Neuronal stem cell (in vitro differentiated cells): ENCODE results near the gene PTEN.

Source experiments
- DNase-seq: peaks from one replicate; pipeline ENCODE4 v3.0.0-alpha.2; 2013; ENCODE audit warnings: low spot score
- H2AFZ ChIP-seq: one replicate; pipeline ENCODE4 v1.6.1; 2013; ENCODE audit warnings: mild to moderate bottlenecking, low read length, inconsistent platforms
- H2AK5ac ChIP-seq: 2 replicates; pipeline ENCODE4 v1.6.1; 2013; ENCODE audit warnings: low read depth, mild to moderate bottlenecking, inconsistent platforms, low read length, moderate library complexity, mixed read lengths
- H2BK120ac ChIP-seq: 2 replicates; pipeline ENCODE4 v1.6.1; 2013; ENCODE audit warnings: low read depth, mild to moderate bottlenecking, inconsistent platforms, low read length, moderate library complexity, mixed read lengths
- H2BK12ac ChIP-seq: one replicate; pipeline ENCODE4 v1.6.1; 2013; ENCODE audit warnings: low read length, inconsistent platforms
- H2BK15ac ChIP-seq: 2 replicates; pipeline ENCODE4 v1.6.1; 2013; ENCODE audit warnings: mild to moderate bottlenecking, low read length, inconsistent platforms, mixed read lengths
- H2BK5ac ChIP-seq: one replicate; pipeline ENCODE4 v1.6.1; 2013; ENCODE audit warnings: inconsistent platforms, mild to moderate bottlenecking, low read length, moderate library complexity
- H3K14ac ChIP-seq: one replicate; pipeline ENCODE4 v1.6.1; 2013; ENCODE audit warnings: low read length, inconsistent platforms
- H3K18ac ChIP-seq: 2 replicates; pipeline ENCODE4 v1.6.1; 2013; ENCODE audit warnings: low read length, inconsistent platforms
- H3K23ac ChIP-seq: 2 replicates; pipeline ENCODE4 v1.6.1; 2013; ENCODE audit warnings: low read depth, mild to moderate bottlenecking, mixed read lengths, low read length, inconsistent platforms; ENCODE audit not compliant: poor library complexity
- H3K27ac ChIP-seq: replicated peaks from 3 replicates; pipeline ENCODE4 v1.5.1; 2013; ENCODE audit warnings: low read length, inconsistent platforms
- H3K27me3 ChIP-seq, 3 experiments: 2 replicates each; pipeline ENCODE4 v1.6.1; 2013; ENCODE audit warnings: low read length in 3 of 3, mild to moderate bottlenecking in 2 of 3, inconsistent platforms in 1 of 3, low read depth in 1 of 3, mixed read lengths in 1 of 3, moderate library complexity in 1 of 3; ENCODE audit not compliant: control insufficient read depth in 3 of 3, insufficient read depth in 3 of 3
- H3K36me3 ChIP-seq, 2 donors: replicated peaks in 1 of 2; 2 replicates each; pipeline ENCODE4 v1.6.1; 2013; ENCODE audit warnings: low read length in 2 of 2; ENCODE audit not compliant: control insufficient read depth in 2 of 2, insufficient read depth in 2 of 2
- H3K4ac ChIP-seq: 2 replicates; pipeline ENCODE4 v1.6.1; 2013; ENCODE audit warnings: inconsistent platforms, mild to moderate bottlenecking, low read length, moderate library complexity
- H3K4me1 ChIP-seq, 2 donors: 1 replicate in 1 of 2; 2 replicates in 1 of 2; pipeline ENCODE4 v1.6.1; 2013; ENCODE audit warnings: low read length in 2 of 2, low read depth in 1 of 2; ENCODE audit not compliant: control insufficient read depth in 2 of 2, insufficient read depth in 1 of 2
- H3K4me2 ChIP-seq: one replicate; pipeline ENCODE4 v1.6.1; 2013; ENCODE audit warnings: mild to moderate bottlenecking, low read length, inconsistent platforms; ENCODE audit not compliant: insufficient read depth, poor library complexity, severe bottlenecking
- H3K4me3 ChIP-seq, 2 donors: 2 replicates each; pipeline ENCODE4 v1.5.1; 2013; ENCODE audit warnings: low read length in 2 of 2, mild to moderate bottlenecking in 2 of 2, inconsistent platforms in 1 of 2, moderate library complexity in 1 of 2
- H3K79me1 ChIP-seq: one replicate; pipeline ENCODE4 v1.6.1; 2013; ENCODE audit warnings: low read depth, mild to moderate bottlenecking, inconsistent platforms, low read length, moderate library complexity
- H3K9ac ChIP-seq: one replicate; pipeline ENCODE4 v1.6.1; 2013; ENCODE audit warnings: mild to moderate bottlenecking, low read depth, low read length, inconsistent platforms; ENCODE audit not compliant: poor library complexity
- H3K9me3 ChIP-seq, 2 donors: replicated peaks in 1 of 2; 2 replicates each; pipeline versions ENCODE3 to v1.6.1; 2013; ENCODE audit warnings: low read length in 2 of 2, mild to moderate bottlenecking in 2 of 2, inconsistent platforms in 1 of 2, low read depth in 1 of 2, mixed read lengths in 1 of 2, moderate library complexity in 1 of 2; ENCODE audit not compliant: control insufficient read depth in 2 of 2, insufficient read depth in 1 of 2
- H4K8ac ChIP-seq: one replicate; pipeline ENCODE4 v1.6.1; 2013; ENCODE audit warnings: low read depth, mild to moderate bottlenecking, inconsistent platforms, low read length, moderate library complexity
- H4K91ac ChIP-seq: one replicate; pipeline ENCODE4 v1.6.1; 2013; ENCODE audit warnings: low read length, low read depth, mild to moderate bottlenecking, inconsistent platforms; ENCODE audit not compliant: poor library complexity
- WGBS, 2 donors: extraction: QIAGEN DNeasy Blood & Tissue Kit; methylation state at CpG; one replicate each; pipeline ENCODE4 v1.1.7; 2013; ENCODE audit warnings: missing lambda C conversion rate in 2 of 2, mixed read lengths in 1 of 2; ENCODE audit not compliant: insufficient read length in 2 of 2, insufficient replicate concordance in 1 of 2; ENCODE audit errors: extremely low coverage in 2 of 2; 5-methylcytosine and 5-hydroxymethylcytosine counted together

Gene PTEN

DNA sequence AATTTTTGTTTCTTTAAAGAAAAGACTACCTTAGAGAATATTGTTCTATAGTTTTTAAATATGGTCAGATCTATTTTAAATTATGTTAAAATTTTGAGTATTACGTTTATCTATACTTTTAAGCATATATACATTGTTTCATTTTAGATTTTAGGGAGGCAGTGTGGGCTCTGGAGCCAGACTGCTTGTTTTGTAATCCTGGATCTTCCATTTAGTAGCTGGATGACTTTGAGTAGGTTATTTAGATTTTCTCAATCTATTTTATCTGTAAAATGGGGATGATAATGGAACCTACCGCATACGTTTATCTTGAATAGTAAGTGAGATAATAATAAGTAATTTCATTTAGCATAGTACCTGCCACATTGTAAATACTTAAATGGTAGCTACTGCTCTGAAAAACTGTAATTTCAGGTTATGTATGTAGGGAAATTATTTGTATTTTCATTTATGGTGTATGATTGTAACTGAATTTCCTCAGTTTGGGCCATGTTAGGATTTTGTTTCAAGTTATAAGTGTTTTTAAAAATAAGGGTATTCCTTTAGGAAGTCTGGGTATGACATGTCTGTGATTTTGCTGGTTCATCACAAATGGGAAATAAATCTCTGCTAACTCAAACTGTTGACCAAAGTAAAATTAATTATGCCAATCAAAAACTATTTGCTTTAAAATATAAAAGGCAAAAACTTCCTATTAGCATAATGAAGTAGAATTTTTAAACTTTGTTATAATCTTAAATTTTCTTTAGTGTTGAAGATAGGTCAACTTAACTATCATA is 6.5 kb downstream of the PTEN start:
- no peak overlapping the region for H2AFZ ChIP-seq
- H3K79me1 ChIP-seq = no peaks in the 10 kb centered on the region
- no peak overlapping the region for H3K4me2 ChIP-seq
- peaks cover 0 to 46% of the 10 kb centered on the region in 2 donors for H3K36me3 ChIP-seq
- no peak overlapping the region for H3K9ac ChIP-seq
- H3K14ac ChIP-seq = no peak overlapping the region
- H3K27ac ChIP-seq = no peak overlapping the region
- H3K9me3 ChIP-seq = no peaks in the 10 kb centered on the region
- no peak overlapping the region for H2BK15ac ChIP-seq
- H2AK5ac ChIP-seq = no peak overlapping the region
- no peak overlapping the region for H2BK120ac ChIP-seq
- H4K91ac ChIP-seq = no peak overlapping the region
- no peaks in the 10 kb centered on the region for H3K27me3 ChIP-seq
- no peak overlapping the region for H3K18ac ChIP-seq
- H3K23ac ChIP-seq = no peak overlapping the region
- no peak overlapping the region for H4K8ac ChIP-seq
- peaks cover 0 to 6% of the 10 kb centered on the region in 2 donors for H3K4me1 ChIP-seq
- no peak for DNase-seq
- no peak overlapping the region for H3K4ac ChIP-seq
- H3K4me3 ChIP-seq = no peak overlapping the region
- no CpG with 5 or more reads among the region's 3 CpGs for WGBS, 2 donors
- no peak overlapping the region for H2BK5ac ChIP-seq
- no peak overlapping the region for H2BK12ac ChIP-seq

DNA sequence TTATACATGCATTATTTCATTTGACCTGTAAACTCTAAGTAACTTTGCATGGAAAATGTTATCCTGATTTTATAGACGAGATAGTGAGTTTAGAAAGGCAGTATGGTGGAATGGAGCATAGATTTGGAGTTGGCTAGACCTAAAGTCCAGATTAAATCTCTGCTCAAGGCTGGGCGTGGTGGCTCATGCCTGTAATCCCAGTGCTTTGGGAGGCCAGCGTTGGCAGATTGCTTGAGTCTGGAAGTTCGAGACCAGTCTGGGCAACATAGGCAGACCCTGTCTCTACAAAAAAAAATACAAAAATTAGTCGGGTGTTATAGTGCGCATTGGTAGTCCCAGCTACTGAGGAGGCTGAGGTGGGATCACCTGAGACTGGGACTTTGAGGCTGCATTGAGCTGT is 9.4 kb downstream of the PTEN start:
- Histone ChIP-seq H3K4ac (no peak overlapping the region), H3K18ac (no peak overlapping the region), H3K9ac (no peak overlapping the region), H4K8ac (no peak overlapping the region), H2BK120ac (no peak overlapping the region), H2BK5ac (no peak overlapping the region), H3K23ac (no peak overlapping the region), H4K91ac (no peak overlapping the region), H2AK5ac (no peak overlapping the region), H3K4me3 (no peak overlapping the region), H3K27me3 (no peaks in the 10 kb centered on the region), H3K4me1 (peaks cover 0 to 6% of the 10 kb centered on the region in 2 donors), H2BK12ac (no peak overlapping the region), H3K79me1 (no peaks in the 10 kb centered on the region), H3K14ac (no peak overlapping the region), H2AFZ (no peak overlapping the region), H3K4me2 (no peak overlapping the region), H3K36me3 (peaks cover 0 to 59% of the 10 kb centered on the region in 2 donors), H3K27ac (no peak overlapping the region), H2BK15ac (no peak overlapping the region), H3K9me3 (no peaks in the 10 kb centered on the region)
- WGBS, 2 donors = no CpG with 5 or more reads among the region's 6 CpGs
- no peak for DNase-seq

DNA sequence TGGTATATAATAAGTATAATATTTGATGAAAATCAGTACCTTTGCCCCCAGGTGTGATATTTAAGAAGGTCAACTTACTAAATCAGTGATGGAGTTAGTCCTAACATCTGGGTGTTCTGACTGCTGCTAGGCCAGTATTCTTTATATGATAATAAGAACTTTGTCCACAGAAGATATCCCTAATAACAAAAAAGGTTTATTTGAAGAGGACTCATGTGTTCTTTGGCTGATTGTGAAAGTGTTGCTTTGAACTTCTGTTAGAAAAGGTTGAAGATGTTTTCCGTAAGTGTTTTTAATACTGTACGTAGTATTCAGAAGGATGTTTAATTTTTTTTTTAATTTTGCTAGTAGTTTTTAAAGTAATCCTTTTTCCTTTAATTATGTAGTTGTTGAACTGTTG is 10.2 kb downstream of the PTEN start:
- Histone ChIP-seq H3K4me3 (no peak overlapping the region), H2BK12ac (no peak overlapping the region), H4K8ac (no peak overlapping the region), H2BK120ac (no peak overlapping the region), H3K4ac (no peak overlapping the region), H3K4me1 (peaks cover 0 to under 1% of the 10 kb centered on the region in 2 donors), H2BK15ac (no peak overlapping the region), H2BK5ac (no peak overlapping the region), H3K14ac (no peak overlapping the region), H3K9me3 (no peaks in the 10 kb centered on the region), H3K27me3 (no peaks in the 10 kb centered on the region), H3K9ac (no peak overlapping the region), H4K91ac (no peak overlapping the region), H3K18ac (no peak overlapping the region), H3K23ac (no peak overlapping the region), H2AK5ac (no peak overlapping the region), H3K27ac (no peak overlapping the region), H3K4me2 (no peak overlapping the region), H2AFZ (no peak overlapping the region), H3K79me1 (no peaks in the 10 kb centered on the region), H3K36me3 (peaks cover 0 to 64% of the 10 kb centered on the region in 2 donors)
- WGBS, 2 donors = no CpG with 5 or more reads among the region's 2 CpGs
- DNase-seq = no peak

DNA sequence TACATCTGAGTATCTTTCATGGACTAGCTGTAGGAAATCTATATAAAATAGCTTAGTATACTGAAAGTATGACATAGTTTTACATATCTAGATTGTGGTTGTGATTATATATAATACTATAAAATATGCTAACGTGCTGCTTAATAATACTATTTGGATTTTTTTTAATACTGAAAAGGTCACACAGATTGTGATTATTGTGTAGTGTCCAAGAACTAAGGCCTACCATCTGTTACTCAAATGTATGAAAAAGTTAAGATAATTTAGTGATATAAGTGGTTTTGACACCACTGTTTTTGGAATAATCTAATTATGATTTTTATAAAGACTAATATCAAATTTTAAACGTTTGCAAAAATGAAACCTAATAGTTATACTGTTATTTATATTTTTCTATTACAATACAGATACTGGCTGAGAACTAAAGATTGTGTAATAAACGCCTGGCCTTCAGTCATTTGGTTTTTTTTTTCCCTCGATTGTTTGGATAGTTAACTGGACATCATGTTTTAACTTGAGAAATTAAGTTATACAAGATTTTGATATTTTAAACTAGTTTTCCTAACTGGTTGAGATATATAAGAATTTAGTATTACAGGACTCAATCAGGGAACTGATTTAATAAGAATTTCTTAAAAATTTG is 12.6 kb downstream of the PTEN start:
- H3K4ac ChIP-seq = no peak overlapping the region
- H3K4me2 ChIP-seq = no peak overlapping the region
- H3K36me3 ChIP-seq = peaks cover 0 to 64% of the 10 kb centered on the region in 2 donors
- H3K27ac ChIP-seq = no peak overlapping the region
- H3K27me3 ChIP-seq = no peaks in the 10 kb centered on the region
- no peak overlapping the region for H3K9ac ChIP-seq
- no peaks in the 10 kb centered on the region for H3K4me1 ChIP-seq
- H3K18ac ChIP-seq = no peak overlapping the region
- no peak overlapping the region for H2BK12ac ChIP-seq
- no peak overlapping the region for H2BK15ac ChIP-seq
- H2BK120ac ChIP-seq = no peak overlapping the region
- peaks cover 0 to 4% of the 10 kb centered on the region in 2 donors for H3K9me3 ChIP-seq
- H4K8ac ChIP-seq = no peak overlapping the region
- no peaks in the 10 kb centered on the region for H3K79me1 ChIP-seq
- H4K91ac ChIP-seq = no peak overlapping the region
- H2AK5ac ChIP-seq = no peak overlapping the region
- no peak overlapping the region for H2AFZ ChIP-seq
- H3K4me3 ChIP-seq = no peak overlapping the region
- no peak overlapping the region for H3K14ac ChIP-seq
- no peak overlapping the region for H2BK5ac ChIP-seq
- no peak overlapping the region for H3K23ac ChIP-seq
- DNase-seq = no peak
- WGBS, 2 donors = no CpG with 5 or more reads among the region's 4 CpGs
